Stimulated activated naive CD4-positive, alpha-beta T cell treated with Interleukin-2 at 50 U/mL for 16 hours (primary cell): ENCODE results near the gene ZNF554.
"Not testable (repeated sequence)": the region's sequence is repeated elsewhere in the genome, so short reads cannot be mapped to it uniquely, and the experiment has no call there.

ENCODE experiments used
- DNase-seq: peaks from one replicate; lab custom pipeline; 2025; lab: John Stamatoyannopoulos, UW

Gene ZNF554

DNA sequence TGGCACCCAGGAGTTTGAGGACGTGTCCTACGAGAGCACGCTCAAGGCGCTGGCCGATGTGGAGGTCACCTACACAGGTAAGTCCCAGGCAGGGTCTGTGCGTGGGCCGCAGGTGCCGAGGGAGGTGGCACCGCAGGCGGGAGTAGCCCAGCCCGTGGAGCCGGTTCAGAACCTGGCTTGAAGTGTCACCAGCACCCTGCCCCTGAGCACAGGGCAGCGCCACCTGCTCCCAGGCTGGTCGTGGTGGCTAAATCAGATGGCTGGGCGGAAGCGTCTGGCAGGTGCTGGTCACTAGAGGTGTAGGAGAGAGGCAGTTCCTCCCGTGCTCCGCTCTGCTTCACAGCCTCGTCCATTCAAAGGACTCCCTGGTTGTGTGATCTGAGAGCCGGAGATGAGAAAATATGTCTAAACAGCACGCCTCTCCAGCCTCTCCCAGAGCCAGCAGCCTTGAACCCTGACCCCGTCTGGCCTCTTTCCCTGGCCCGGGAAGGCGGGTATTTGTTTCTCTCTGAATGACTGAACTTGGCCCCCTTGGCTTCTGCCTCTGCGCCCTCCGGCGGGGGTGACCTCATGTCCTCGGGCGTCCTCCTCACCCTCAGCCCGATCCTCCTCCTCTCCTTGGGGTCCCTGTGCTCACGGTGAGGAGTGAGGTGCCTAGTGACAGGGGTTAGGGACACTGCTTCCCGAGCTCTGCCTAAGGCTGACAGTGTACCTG, 29.0 kb upstream of the ZNF554 start:
- no peak for DNase-seq

DNA sequence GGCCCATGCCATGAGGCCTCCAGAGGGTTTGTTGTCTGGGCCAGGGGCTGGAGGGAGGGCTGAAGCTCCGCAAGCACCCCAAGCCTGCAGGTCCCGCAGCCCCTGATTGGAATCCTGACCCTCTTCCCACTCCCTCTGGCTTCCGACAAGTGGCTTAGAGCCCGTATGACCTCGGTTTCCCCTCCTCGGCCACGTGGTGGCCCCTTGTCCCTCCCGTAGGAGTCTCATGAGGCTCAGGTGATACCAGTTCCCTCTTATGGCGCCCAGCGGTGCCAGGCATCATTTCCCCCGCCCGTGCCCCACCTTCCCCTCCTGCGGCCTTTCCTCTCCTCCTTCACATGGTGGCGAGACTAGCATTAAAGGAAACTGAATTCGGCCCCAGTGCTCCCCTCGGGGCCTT, 28.2 kb upstream of the ZNF554 start:
- DNase-seq = no peak

DNA sequence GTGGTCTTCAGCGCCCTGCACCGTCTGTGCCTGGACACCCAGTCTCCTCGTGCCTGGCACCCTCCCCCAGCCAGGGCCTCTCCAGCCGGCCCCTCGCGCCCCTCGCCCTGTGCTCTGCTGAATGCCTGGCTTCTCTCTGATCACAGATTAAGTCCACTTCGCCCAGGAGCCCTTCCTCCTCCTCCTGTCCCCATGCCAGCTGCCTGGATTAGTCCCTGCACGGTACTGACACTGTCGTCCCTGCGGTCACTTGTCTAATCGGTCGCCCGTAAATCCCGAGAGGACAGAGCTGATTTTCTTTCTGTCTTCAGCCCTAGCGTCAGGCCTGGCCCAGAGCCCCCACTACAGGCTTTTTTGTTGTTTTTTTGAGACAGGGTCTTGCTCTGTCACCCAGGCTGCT, 27.8 kb upstream of the ZNF554 start:
- DNase-seq = no peak

DNA sequence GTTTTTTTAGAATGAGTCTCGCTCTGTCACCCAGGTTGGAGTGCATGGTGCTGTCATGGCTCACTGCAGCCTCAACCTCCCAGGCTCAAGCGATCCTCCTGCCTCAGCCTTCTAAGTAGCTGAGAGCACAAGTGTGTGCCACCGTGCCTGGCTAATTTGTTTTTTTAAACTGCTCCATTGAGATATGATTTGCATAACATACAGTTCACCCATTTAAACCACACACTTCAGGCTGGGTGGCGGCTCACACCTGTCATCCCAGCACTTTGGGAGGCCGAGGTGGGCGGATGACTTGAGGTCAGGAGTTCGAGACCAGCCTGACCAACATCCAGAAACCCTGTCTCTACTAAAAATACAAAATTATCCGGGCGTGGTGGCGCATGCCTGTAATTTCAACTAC, 27.0 kb upstream of the ZNF554 start:
- DNase-seq = not testable (repeated sequence)

DNA sequence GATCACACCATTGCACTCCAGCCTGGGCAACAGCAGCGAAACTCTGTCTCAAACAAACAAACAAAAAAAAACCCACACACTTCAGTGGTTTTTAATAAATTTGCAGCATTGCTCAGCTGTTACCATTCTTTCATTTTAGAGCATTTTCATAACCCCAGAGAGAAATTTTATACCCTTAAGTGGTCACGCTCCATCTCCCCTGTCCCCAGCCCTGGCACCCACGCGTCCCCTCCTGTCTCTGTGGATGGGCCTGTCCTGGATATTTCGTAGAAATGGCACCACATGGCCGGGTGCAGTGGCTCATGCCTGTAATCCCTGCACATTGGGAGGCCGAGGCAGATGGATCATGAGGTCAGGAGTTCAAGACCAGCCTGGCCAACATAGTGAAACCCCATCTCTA, 26.5 kb upstream of the ZNF554 start:
- DNase-seq = no peak

DNA sequence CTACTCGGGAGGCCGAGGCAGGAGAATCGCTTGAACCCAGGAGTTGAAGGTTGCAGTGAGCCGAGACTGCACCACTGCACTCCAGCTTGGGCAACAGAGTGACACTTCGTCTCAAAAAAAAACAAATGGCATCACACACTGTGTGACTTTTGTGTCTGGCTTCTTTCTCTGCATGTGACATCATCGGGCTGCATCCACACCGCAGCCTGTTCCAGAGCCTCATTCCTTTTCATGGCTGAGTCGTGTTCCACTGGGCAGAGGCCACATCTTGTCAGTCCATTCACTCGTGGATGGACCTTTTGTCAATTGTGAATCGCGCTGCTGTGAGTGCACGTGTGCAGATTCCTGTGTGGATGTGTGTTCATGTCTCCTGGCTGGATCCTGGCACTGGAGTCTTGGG, 26.1 kb upstream of the ZNF554 start:
- DNase-seq = no peak

DNA sequence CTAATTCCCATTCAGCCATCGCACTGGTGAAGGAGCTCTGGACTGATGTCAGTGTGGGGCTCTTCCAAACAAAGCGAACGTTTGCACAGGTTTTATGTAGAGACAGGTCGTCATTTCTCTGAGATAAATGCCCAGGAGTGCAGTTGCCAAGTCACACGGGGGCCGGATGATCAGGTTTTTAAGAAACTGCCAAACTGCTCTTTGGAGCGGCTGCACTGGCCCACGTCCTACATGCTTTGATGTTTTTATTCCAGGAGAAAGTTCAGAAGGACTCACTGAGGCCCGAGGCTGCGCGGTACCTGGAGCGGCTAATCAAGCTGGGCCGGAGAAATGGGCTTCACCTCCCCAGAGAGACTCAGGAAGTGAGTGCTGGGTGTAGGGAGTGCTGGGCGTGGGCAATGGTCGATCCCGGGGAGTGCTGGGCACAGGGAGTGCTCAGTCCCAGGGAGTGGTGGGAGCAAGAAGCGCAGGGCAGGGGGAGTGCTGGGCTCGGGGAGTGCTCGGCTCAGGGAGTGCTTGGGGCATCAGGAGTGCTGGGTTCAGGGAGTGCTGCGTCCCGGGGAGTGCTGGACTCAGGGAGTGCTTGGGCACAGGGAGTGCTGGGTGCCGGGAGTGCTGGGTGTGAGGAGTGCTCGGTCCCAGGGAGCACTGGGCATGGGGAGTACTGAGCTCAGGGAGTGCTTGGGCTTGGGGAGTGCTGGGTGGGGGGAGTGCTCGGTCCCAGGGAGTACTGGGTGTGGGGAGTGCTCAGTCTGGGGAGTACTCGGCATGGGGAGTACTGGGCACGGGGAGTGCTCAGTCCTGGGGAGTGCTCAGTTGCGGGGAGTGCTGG, 23.6 kb upstream of the ZNF554 start:
- no peak for DNase-seq

DNA sequence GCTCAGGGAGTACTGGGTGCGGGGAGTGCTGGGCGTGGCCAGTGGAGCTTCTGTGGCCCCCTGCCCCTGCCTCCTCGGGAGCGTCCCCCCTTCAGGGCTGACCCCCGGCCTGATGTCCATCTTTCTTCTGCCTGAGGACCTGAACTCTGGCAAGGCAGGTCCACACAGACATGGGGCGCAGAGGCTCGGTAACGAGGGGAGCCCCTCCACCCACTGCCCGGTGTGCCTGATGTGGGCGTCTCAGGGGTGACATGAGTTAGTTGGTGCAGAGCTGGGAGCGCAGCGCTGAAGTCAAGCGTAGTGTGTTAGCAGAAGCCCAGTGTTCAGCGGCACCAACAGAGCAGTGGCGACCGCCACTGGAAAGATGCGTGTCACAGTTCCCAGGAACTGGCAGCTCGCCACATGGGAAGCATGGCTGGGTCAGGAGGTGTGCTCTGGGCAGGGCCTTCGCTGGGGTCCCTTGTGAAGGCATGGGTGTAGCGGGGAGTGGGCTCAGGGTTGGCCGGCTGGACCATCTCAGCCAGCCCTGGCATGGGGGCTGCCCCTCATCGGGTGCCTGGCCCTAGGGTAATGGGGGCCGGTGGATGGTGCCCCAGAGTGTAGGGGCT, 22.9 kb upstream of the ZNF554 start:
- DNase-seq = no peak

DNA sequence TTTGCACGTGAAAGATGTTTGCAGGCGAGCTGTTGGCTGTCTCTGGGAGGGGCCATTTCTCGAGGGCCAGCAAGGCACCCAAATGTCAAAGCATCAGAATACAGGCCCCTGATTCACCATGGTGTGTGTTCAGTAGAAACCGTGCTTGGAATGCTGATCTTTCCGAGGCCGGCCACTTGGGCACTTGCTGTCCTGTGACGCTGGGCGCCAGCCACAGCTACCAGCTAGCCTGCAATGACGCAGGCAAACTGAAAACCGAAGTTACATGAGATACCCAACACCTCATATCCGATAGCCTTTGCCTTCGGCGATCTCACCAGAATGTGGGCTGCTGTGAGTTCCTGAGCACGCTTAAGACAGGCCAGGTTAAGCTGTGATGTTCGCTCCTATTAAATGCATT, 22.4 kb upstream of the ZNF554 start:
- DNase-seq = no peak

DNA sequence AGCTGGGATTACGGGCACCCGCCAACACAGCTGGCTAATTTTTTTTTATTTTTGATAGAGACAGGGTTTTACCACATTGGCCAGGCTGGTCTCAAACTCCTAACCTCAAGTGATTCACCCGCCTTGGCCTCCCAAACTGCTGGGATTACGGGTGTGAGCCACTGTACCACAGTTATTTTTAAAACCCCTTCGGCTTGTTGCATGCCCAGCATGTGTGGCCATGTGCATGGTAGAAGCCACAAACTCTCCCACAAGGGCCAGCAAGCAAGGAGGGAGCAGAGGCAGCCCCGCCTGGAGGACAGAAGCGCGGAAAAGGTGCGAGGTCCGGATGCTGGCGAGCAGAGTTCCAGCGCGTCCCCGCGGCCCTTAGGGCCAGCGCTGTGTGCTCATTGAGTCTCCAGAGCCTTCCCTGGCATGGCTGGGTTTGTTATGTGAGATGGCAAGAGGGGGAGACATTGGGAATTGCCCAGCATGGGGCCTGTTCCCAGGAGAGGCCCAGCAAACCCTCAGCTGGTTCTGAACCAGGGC, 21.4 kb upstream of the ZNF554 start:
- DNase-seq = no peak

DNA sequence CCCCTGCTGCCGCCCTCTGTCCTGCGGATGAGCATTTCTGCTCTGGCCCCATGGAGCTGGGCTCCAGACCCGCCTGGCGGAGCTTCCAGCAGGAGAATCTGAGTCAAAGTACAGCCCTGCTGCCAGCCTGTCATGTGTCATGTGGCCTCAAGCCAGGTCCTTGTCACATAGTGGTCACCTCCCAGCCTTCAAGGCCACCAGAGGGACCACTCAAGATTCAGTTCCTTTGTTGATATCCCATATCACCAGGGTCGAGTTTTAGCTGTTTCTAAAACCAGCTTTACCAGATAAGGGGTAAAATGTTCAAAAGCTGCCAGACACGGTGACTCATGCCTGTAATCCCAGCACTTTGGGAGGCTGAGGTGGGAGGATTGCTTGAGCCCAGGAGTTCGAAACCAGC, 20.9 kb upstream of the ZNF554 start:
- DNase-seq = no peak

DNA sequence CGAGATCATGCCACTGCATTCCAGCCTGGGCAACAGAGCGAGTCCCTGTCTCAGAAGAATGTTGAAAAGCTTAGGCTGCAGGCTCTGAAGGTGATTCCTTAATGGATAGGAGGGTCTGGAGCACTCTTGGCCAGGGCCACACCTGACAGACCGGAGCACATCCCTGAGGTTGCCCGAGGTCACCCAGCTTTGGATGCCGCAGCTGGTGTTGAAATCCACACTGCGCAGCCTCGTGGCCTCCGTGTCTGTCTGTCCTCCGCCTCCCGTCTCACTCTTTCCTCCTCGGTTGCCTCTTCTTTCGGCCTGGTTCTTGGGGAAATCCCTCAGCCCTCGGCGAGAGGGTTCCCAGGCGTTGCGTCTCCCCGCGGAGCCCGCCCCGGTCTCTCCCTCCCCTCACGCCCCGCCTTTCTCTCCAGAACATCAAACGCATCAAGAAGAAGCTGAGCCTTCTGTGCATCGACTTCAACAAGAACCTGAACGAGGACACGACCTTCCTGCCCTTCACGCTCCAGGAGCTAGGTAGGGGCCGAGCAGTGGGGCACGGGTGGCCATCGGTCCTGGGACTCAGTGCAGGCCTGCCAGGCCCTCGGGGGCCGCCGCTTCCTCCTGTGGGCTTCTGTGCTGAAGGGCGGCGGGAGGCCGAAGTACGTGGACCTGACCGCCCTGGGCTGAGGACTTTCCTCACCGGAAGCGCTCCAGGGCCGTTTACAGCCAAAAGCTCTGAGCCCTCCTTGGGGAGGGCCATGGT, 20.2 kb upstream of the ZNF554 start:
- DNase-seq = no peak

DNA sequence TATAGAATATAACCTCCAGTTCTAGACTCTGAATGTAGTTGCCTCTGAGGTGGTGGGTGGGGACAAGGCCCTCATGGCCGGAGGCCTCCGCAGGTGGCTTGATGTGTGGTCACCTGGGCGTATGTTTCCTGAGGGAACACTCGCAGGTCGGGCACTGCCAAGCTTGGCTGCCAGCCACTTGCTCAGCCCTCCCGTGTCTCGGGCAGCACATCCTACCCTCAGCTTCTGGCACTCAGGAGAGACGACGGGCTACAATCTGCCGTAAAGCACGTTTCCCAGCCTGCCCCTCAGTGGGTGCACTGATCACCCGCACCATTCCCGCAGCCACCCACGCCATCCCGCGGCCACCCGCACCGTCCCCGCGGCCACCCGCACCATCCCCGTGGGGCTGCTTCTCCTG, 19.2 kb upstream of the ZNF554 start:
- no peak for DNase-seq

DNA sequence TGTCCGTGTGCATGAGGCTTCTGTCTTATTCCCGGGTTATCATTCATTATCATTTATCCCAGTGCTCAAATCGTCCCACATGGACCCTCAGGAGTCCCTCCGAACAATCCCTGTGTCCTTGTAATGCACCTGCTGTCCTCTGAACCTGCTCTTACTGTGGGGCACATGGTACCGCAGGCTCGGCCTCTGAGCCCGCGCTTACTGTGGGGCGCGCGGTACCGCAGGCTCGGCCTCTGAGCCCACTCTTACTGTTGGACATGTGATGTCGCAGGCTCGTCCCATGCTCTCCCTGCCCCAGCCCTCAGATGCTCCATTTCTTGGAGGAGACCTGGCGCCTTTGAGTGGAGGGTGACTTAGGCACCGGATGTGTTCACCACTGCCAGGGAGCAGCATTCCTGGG, 16.8 kb upstream of the ZNF554 start:
- no peak for DNase-seq

DNA sequence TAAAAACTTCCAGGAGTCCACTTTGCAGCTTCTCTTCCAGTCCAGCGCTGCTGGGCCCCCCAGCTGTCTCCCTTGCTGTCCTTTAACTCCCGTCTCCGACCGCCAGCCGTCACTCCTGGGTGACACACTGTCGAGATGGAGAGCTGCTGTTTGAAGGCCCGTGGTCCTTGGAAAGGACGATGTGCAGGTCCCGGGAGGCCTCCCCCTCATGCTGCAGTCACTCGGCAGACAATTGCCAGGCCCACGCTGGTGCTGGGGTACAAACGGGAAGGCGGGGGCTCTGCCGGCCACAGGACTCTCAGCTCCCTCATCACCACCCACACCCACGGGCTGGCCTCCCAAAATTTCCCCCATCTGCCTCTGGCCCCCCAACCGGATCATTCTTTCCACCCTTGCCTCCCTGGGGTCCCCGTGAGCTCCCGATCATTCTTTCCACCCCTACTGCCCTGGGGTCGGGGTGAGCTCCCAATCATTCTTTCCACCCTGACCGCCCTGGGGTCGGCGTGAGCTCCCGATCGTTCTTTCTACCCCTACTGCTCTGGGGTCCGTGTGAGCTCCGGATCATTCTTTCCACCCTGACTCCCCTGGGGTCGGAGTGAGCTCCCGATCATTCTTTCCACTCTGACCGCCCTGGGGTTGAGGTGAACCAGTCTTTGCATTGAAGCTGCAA, 16.0 kb upstream of the ZNF554 start:
- DNase-seq = no peak

DNA sequence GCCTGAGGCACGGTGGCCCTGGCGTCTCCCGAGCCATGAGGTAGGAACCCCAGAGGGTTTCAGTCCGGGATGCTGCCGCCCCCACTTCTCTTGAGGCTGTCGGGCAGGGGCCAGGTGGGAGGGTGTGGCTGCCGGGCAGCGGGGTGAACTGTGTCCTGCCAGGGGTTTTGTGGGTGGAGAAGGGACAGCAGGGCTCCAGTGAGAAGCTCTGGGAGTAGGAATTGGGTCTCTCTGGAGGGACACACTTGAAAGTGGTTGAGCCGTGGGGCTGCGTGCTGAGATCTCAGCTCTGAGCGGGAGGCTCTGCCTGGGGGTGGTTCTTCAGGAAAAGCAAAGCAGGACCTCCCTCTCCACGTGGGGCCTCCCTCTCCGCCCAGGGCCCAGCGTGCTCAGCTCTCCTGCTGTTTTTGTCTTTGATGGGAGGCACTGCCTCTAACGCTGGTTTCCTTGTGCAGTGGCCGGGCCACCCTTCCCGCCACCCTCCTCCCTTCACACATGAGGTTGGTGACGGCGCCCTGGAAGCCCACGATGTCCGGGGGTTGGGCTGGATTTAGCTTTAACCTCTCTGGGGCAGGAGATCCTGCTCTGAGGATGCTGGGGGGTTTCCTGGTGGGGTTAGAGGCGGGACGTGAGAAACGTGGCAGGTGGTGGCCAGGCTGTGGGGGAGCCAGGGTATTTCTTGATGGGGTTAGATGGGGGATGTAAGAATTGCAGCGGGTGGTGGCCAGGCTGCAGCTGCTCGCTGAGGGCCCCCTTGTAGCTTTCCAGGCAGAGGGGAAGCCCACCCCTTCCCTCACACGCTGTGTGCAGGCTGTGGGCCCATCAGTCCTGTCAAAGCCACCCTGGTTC, 15.3 kb upstream of the ZNF554 start:
- DNase-seq = no peak

DNA sequence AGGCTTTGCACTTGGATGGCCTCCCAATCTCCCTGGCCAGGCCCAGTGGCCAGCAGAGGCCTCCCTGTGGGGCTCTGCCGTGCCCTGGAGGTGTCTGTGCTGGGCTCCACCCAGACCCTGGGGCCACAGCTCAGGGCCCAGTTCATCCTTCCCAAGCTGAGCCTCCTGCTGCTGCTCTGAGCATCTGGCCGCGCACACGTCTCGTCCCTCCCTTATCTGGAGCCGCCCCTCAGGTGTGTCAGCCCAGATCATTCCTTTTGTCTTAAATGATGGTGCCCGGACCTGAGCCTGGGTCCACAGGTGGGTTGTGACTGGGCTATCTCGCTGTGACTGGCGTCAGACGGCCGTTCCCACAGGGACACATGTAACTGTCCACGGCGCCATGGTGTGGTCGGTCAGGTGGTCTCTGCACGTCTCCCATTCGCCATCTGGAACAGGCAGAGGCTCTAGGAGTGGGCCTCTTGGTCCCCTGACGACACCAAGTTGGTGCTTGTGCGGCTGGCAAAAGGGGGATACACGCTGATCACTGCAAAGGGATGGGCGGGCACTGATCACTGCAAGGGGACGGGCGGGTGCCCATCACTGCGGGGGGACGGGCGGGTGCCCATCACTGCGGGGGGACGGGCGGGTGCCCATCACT, 14.3 kb upstream of the ZNF554 start:
- DNase-seq = no peak

DNA sequence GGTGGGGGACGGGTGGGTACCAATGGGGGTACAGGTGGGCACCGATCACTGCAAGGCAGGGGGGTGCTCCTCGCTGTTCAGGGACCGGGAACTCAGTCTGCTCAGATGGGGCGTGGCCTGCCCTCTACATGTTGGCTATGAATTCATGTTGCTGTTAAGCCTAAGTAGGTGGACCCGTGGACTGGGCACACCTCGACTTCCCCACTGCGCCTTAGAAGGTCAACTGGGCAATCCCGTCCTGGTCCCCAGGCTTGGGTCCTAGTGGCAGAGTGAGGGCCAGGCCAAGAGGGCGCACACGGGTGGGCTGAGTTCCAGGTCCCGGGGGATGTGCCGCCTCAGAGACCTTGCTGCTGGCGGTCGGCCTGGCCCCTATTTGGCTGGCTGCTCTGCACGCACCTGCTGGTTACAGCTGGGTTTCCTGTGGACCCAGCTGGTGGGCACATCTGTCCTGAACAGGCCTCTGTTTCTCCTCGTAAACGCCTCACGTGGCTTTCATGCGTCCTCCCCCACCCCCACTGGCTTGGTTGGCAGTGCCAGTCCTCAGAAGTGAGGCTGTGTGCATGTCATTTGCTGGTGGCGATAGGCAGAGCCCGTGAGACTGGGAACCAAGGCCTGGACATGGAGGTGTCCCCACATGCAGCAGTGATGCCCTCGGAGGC, 13.5 kb upstream of the ZNF554 start:
- DNase-seq = no peak

DNA sequence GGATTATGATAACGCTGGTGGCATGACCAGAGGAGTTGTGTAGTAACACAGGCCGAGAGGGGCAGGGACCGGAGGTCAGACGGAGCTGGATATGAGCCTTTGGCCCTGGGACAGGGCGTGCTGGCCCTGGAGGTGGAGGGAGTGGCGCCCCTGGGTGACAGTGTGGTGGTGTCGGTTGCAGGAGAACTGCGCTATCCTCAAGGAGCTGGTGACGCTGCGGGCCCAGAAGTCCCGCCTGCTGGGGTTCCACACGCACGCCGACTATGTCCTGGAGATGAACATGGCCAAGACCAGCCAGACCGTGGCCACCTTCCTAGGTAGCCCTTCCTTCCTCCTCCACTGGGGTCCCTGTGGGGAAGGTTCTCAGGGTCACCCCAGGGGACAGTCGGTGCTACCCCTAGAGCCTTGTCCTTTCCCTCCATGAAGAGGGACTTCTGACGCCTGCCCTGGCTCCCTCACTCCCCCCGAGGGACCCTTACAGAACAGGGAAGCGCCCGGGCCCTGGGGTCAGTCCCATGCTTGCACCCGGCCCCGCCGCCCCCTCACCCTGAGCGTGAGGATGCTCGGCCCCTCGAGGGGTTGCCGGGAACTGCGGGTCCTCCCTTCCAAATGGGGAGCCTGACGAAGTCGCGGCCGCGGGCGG, 12.8 kb upstream of the ZNF554 start:
- no peak for DNase-seq
